Heart right ventricle (tissue), 16 donors: ENCODE measurements around the gene STRA6. TPM values are rescaled to one million over a fixed set of nuclear protein-coding genes. Genes with fewer than 3 reads are reported as not detected.

Experiments used
- ATAC-seq, 8 donors: fragments of 200-7000 bp; cut with Tn5 transposase; one replicate each; pipeline ENCODE4 v1.9.1; 2020; ENCODE audit warnings: mild to moderate bottlenecking in 8 of 8, moderate library complexity in 8 of 8, moderate number of reproducible peaks in 1 of 8
- DNase-seq, 2 donors: peaks; one replicate each; pipeline ENCODE4 v3.0.0-alpha.2; 2020
- H3K27ac ChIP-seq, 10 donors: fragments of 200-600 bp; sonication (generic) in 2 of 10; one replicate each; pipeline versions ENCODE4 v1.5.0 to v1.8.0; 2020 to 2022; ENCODE audit warnings: mild to moderate bottlenecking in 3 of 10
- H3K27me3 ChIP-seq, 7 donors: fragments of 200-600 bp; one replicate each; pipeline ENCODE4 v1.8.0; 2021 to 2022; ENCODE audit warnings: mild to moderate bottlenecking in 2 of 7
- H3K36me3 ChIP-seq, 9 donors: fragments of 200-600 bp; sonication (generic) in 1 of 9; one replicate each; pipeline versions ENCODE4 v1.5.0 to v1.8.0; 2020 to 2022; ENCODE audit warnings: mild to moderate bottlenecking in 2 of 9
- H3K4me1 ChIP-seq, 9 donors: fragments of 200-600 bp; sonication (generic) in 1 of 9; one replicate each; pipeline versions ENCODE4 v1.5.0 to v1.8.0; 2020 to 2022; ENCODE audit warnings: mild to moderate bottlenecking in 4 of 9
- H3K4me3 ChIP-seq, 10 donors: fragments of 200-600 bp; sonication (generic) in 2 of 10; one replicate each; pipeline versions ENCODE4 v1.5.0 to v1.8.0; 2020 to 2022; ENCODE audit warnings: mild to moderate bottlenecking in 7 of 10, moderate library complexity in 2 of 10
- H3K9me3 ChIP-seq, 11 donors: fragments of 200-600 bp in 10 of 11; sonication (generic) in 2 of 11; one replicate each; pipeline versions ENCODE4 v1.5.0 to v1.8.0; 2013 to 2022; ENCODE audit warnings: mild to moderate bottlenecking in 2 of 11, control low read depth in 1 of 11, moderate library complexity in 1 of 11
- WGBS, 2 donors: extraction: QIAGEN DNeasy Blood & Tissue Kit; methylation state at CpG; one replicate each; pipeline ENCODE4 v1.1.7; 2013; ENCODE audit warnings: inconsistent platforms in 1 of 2; 5-methylcytosine and 5-hydroxymethylcytosine counted together
- intact Hi-C, 10 donors: fragments of 100-400 bp; cut with DNase I; formaldehyde crosslinking; loops; one replicate each; pipeline versions ENCODE4 v1.11.1 to v1.14.2; 2022
- polyA plus RNA-seq, 2 donors: library from polyadenylated mRNA; stranded (reverse); fragments of 200-250 nt; gene quantifications; one replicate each; pipeline ENCODE4 v1.2.3, GENCODE V29; 2013
- total RNA-seq, 10 donors: library from RNA; stranded (reverse); fragmentation: NEBNext Ultra II Directional in 3 of 10; extraction: Animal tissue kit (Norgen Biotek cat#: 25700) in 3 of 10; gene quantifications; one replicate each; pipeline versions ENCODE4 v1.2.1 to v1.2.4, GENCODE V29; 2021 to 2023
- TF ChIP-seq, protein P1 (sequence below), 9 donors: fragments of 200-600 bp; sonication (generic) in 2 of 9; IDR thresholded peaks; one replicate each; pipeline versions ENCODE4 v1.5.0 to v1.8.0; 2021 to 2022; ENCODE audit warnings: antibody characterized with exemption in 9 of 9, mild to moderate bottlenecking in 5 of 9, moderate library complexity in 1 of 9
- donor health status: Arrhythmogenic right ventricular cardiomyopathy.
- donor health status: ischemic (EF 13 %, LVEDD 7.1; RV severe dilation, severe dysfunction).
- donor health status: healthy with polysubstance abuse.
- donor health status: DM: no; HTN: yes; CAD: no.
- donor health status: DM: no; HTN: no; CAD: no.
- donor health status: ischemic (EF 25% LVEDD 6.9; RV normal size, moderate dysfunction).
- donor health status: ischemic (EF 25% LVEDD 5.7; RV mildly dilated, moderate dysfunction).
- donor health status: healthy.
- donor health status: DM: yes; HTN: yes; CAD: no.
- donor health status: Ischemic cardiomyopathy.
- donor health status: ischemic (EF 35%, LVEDD 5.7; RV mildly dilated, moderate dysfunction).
- donor health status: nonischemic (EF 11% LVEDD 7.7; RV severe dilation, severe dysfunction).
- donor health status: DM: yes; HTN: yes; CAD: no.
- donor health status: PGD.
- donor health status: ischemic (EF 29% LVEDD 5.4; RV normal size, mild dysfunction).
- donor health status: nonischemic (EF 23%, LVEDD 6.1; RV moderate dilation, normal function).

STRA6 gene
- total and polyA plus RNA-seq, 12 donors, result 0.03 to 0.21 (median 0.14) TPM; not detected in 8

DNA sequence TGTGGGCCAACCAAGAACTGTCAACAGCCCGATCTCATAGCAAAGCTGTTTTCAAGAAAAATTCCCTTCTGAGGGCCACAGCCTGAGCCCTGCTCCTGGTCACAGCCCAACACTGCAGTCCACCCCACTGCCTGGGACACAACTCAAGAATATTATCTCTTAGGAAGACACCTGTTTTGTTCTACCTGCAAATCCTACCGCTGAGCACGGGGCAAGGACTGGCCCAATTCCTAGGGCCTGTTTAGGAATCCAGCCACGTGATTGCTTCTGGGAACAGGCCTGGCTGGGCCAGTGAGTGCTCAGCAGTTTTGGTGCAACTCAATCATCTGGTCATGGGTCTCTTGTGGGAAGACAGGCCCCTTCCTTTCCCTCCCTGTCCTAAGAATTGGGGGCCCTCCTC, 63.9 kb downstream of the STRA6 start:
- intact Hi-C loops, result loop anchor here in 4 of 10 donors (5.0 to 10.0 kb wide), 4 partner anchors 34 to 106 kb away; partner anchors contain the start of gene ISLR (in 1 of the 4)
- Histone ChIP-seq H3K4me1 (peaks cover 10 to 35% (median 34%) of the 10 kb centered on the region in 9 donors), H3K9me3 (peaks cover 0 to 4% (median 0%) of the 10 kb centered on the region in 11 donors), H3K27ac (peak overlapping the region in 1 of 10 donors; percentile 11), H3K27me3 (peaks cover 0 to 60% (median 19%) of the 10 kb centered on the region in 7 donors), H3K36me3 (peaks cover 0 to 2% (median 0%) of the 10 kb centered on the region in 9 donors), H3K4me3 (no peak overlapping the region)
- no peak for ATAC-seq
- 83% methylated on average over 4 of the region's 4 CpGs for WGBS, 2 donors
- TF ChIP-seq, protein P1, sequence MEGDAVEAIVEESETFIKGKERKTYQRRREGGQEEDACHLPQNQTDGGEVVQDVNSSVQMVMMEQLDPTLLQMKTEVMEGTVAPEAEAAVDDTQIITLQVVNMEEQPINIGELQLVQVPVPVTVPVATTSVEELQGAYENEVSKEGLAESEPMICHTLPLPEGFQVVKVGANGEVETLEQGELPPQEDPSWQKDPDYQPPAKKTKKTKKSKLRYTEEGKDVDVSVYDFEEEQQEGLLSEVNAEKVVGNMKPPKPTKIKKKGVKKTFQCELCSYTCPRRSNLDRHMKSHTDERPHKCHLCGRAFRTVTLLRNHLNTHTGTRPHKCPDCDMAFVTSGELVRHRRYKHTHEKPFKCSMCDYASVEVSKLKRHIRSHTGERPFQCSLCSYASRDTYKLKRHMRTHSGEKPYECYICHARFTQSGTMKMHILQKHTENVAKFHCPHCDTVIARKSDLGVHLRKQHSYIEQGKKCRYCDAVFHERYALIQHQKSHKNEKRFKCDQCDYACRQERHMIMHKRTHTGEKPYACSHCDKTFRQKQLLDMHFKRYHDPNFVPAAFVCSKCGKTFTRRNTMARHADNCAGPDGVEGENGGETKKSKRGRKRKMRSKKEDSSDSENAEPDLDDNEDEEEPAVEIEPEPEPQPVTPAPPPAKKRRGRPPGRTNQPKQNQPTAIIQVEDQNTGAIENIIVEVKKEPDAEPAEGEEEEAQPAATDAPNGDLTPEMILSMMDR (IDR thresholded peaks at IDR 0.05), result no peak
- no peak for DNase-seq

DNA sequence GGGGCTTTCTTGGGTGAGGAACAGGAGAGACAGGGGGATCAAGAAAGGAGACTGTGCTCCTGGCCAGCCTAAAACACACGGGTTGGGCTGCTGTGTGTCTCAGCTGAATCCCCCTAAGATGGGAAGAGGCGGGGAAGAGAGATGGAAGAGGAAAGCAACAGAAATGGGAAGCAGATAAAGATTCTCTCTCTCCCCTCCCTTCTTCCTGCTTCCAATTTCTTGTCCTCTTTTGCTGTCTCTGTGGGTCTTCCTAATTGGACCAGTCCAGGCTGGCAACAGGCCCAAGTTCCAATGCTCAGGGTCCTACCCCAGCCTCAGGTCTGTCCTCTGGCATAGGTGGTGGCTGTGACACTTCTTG, 65.1 kb downstream of the STRA6 start:
- peak overlapping the region in 7 of 10 donors; percentile 77 to 91 (median 86) for H3K27ac ChIP-seq
- peaks cover 0 to 72% (median 31%) of the 10 kb centered on the region in 7 donors for H3K27me3 ChIP-seq
- peak overlapping the region in 2 of 10 donors; percentile 58 for H3K4me3 ChIP-seq
- peaks cover 0 to 4% (median 0%) of the 10 kb centered on the region in 11 donors for H3K9me3 ChIP-seq
- ATAC-seq, result no peak
- intact Hi-C loops, result loop anchor here in 4 of 10 donors (1.0 to 10.0 kb wide), 6 partner anchors 35 to 107 kb away; partner anchors contain the start of gene ISLR (in 2 of the 4)
- TF ChIP-seq, protein P1 (IDR thresholded peaks at IDR 0.05), result no peak
- DNase-seq, result peak in 1 of 2 donors; percentile 13
- WGBS, 2 donors, result 44 to 62% methylated on average over 2 of the region's 2 CpGs
- H3K4me1 ChIP-seq, result peaks cover 10 to 46% (median 38%) of the 10 kb centered on the region in 9 donors
- peaks cover 0 to 13% (median 0%) of the 10 kb centered on the region in 9 donors for H3K36me3 ChIP-seq

DNA sequence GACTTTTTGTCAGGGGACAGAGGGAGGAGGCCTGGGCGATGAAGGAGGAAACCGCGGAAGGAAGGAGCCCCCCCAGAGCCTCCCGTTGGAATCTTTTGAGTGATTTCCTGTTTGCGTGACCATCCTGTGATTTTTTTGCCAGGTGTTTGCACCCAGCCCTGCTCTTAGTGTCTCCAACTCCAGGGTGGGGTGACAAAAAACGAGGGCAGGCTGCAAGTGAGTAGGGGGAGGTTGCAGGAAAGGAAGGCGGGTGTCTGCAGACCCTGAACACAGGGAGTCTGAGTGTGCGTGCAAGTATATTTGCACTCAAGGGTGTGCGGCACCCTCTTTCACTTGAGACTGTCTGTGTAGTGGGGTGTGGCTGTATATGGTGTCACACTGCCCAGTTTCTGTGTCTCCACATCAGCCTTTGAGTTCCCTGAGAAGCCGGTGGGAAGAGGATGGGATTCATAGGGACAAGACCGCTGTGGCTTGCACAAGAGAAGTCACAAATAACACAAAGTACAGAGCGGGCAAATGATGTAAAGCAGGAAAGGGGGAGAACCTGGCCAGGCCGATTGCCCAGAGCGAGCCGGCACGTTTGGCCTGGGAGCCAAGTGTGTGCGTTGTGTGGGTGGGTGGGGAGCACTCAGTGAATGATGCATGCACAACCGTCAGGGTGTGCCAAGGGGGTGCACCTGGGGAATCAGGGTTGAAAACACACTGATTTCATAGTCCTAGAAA, 65.6 kb downstream of the STRA6 start:
- Histone ChIP-seq H3K4me3 (peak overlapping the region in 9 of 10 donors; percentile 35 to 63 (median 54)), H3K27me3 (peaks cover 0 to 77% (median 36%) of the 10 kb centered on the region in 7 donors), H3K36me3 (peaks cover 0 to 14% (median 0%) of the 10 kb centered on the region in 9 donors), H3K4me1 (peaks cover 10 to 51% (median 41%) of the 10 kb centered on the region in 9 donors), H3K9me3 (peaks cover 0 to 4% (median 0%) of the 10 kb centered on the region in 11 donors), H3K27ac (peak overlapping the region; percentile 55 to 91 (median 85))
- intact Hi-C loops, result loop anchor here in 5 of 10 donors (1.0 to 10.0 kb wide), 6 partner anchors 35 to 108 kb away; partner anchors contain the start of gene ISLR (in 2 of the 5)
- ATAC-seq, result peak; percentile 5 to 43 (median 24)
- WGBS, 2 donors, result 26 to 36% methylated on average over 18 of the region's 18 CpGs
- TF ChIP-seq, protein P1 (IDR thresholded peaks at IDR 0.05), result no peak
- peak in 1 of 2 donors; percentile 20 for DNase-seq

DNA sequence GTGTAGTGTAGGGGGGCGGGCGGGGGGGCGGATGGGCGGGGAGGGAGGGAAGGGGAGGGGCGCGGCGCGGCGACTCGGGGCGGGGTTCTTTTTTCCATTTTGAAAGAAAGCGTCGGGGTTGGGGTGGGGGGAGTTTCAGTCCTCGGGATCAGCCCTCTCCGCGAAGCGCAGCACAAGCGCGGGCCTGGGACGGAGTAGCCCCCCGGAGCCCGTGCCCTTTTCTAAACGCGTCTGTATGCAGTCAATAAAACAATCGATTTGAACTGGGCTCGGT, 66.1 kb downstream of the STRA6 start:
- H3K4me3 ChIP-seq, result peak overlapping the region; percentile 35 to 63 (median 54)
- peaks cover 10 to 52% (median 41%) of the 10 kb centered on the region in 9 donors for H3K4me1 ChIP-seq
- H3K27ac ChIP-seq, result peak overlapping the region; percentile 55 to 91 (median 85)
- intact Hi-C loops, result loop anchor here in 5 of 10 donors (1.0 to 10.0 kb wide), 6 partner anchors 36 to 108 kb away; partner anchors contain the start of gene ISLR (in 2 of the 5)
- H3K36me3 ChIP-seq, result peaks cover 0 to 14% (median 0%) of the 10 kb centered on the region in 9 donors
- H3K9me3 ChIP-seq, result peaks cover 0 to 4% (median 0%) of the 10 kb centered on the region in 11 donors
- peak in 1 of 8 donors; percentile 18 for ATAC-seq
- TF ChIP-seq, protein P1 (IDR thresholded peaks at IDR 0.05), result no peak
- WGBS, 2 donors, result 2 to 4% methylated on average over 22 of the region's 26 CpGs
- peaks cover 0 to 82% (median 41%) of the 10 kb centered on the region in 7 donors for H3K27me3 ChIP-seq
- DNase-seq, result peak; percentile 42 to 58
